HG02571 (cell line): Measurements from ENCODE around the gene ASB2.
A peak's percentile ranks its signal among the peaks of the same experiment; 100 is the strongest.

Experiments used
- ATAC-seq: cut with Tn5 transposase; IDR thresholded peaks from one replicate; pipeline ENCODE4 v1.9.1; 2021; ENCODE audit warnings: mild to moderate bottlenecking, moderate library complexity; ENCODE audit not compliant: unreplicated experiment

ASB2 gene

GRCh38 chr14:93980456-93981201, 4.3 kb upstream of the ASB2 start:
- ATAC-seq, result no peak

GRCh38 chr14:93978735-93979134, 2.4 kb upstream of the ASB2 start:
- no peak for ATAC-seq

- ATAC-seq, result peak; percentile 40
These were observed 1.6 kb upstream of the ASB2 start for GRCh38 chr14:93977790-93978581.

GRCh38 chr14:93977171-93977570, 801 bp upstream of the ASB2 start:
- no peak for ATAC-seq

- peak; percentile 69 for ATAC-seq
These were observed 436 bp downstream of the ASB2 start for GRCh38 chr14:93975791-93976476.

GRCh38 chr14:93974833-93975232, 1.5 kb downstream of the ASB2 start:
- ATAC-seq, result no peak

GRCh38 chr14:93974299-93974698, 2.1 kb downstream of the ASB2 start:
- no peak for ATAC-seq

- ATAC-seq, result no peak
These were observed 2.8 kb downstream of the ASB2 start for GRCh38 chr14:93973607-93974006.

GRCh38 chr14:93972618-93973205, 3.7 kb downstream of the ASB2 start:
- ATAC-seq, result no peak

- no peak for ATAC-seq
These were observed 4.7 kb downstream of the ASB2 start for GRCh38 chr14:93971635-93972027.

GRCh38 chr14:93970965-93971634, 5.3 kb downstream of the ASB2 start:
- peak; percentile 36 for ATAC-seq

- ATAC-seq, result peak; percentile 44
These were observed 5.8 kb downstream of the ASB2 start for GRCh38 chr14:93970585-93970964.

GRCh38 chr14:93969082-93969828, 7.1 kb downstream of the ASB2 start:
- ATAC-seq, result no peak

- ATAC-seq, result no peak
These were observed 8.6 kb downstream of the ASB2 start for GRCh38 chr14:93967637-93968250.

GRCh38 chr14:93965946-93966474, 10.4 kb downstream of the ASB2 start:
- no peak for ATAC-seq

GRCh38 chr14:93965287-93965821, 11.0 kb downstream of the ASB2 start:
- ATAC-seq, result no peak

GRCh38 chr14:93964820-93965286, 11.5 kb downstream of the ASB2 start:
- no peak for ATAC-seq

- no peak for ATAC-seq
These were observed 12.1 kb downstream of the ASB2 start for GRCh38 chr14:93964281-93964680.

- no peak for ATAC-seq
These were observed 12.7 kb downstream of the ASB2 start for GRCh38 chr14:93963692-93964091.
